Activated CD8-positive, alpha-beta T cell treated with anti-CD3 and anti-CD28 coated beads for 36 hours (primary cell): ENCODE data around the gene PHF5A. TPM values are rescaled to one million over a fixed set of nuclear protein-coding genes. Genes with fewer than 3 reads are reported as not detected.

ENCODE experiments used
- ATAC-seq: fragments of 200-7000 bp; cut with Tn5 transposase; one replicate; pipeline ENCODE4 v1.10.0; 2021; ENCODE audit warnings: mild to moderate bottlenecking, moderate library complexity
- CTCF ChIA-PET: fragments of 350-600 bp; sonication (Branson Sonifier 250); formaldehyde crosslinking; loops from one replicate; lab custom pipeline; 2021; ENCODE audit warnings: antibody characterized with exemption; lab: Charles Lee
- POLR2A ChIA-PET: fragments of 350-600 bp; sonication (Branson Sonifier 250); formaldehyde crosslinking; loops from one replicate; lab custom pipeline; 2021; ENCODE audit warnings: antibody characterized with exemption; lab: Charles Lee
- DNase-seq: peaks from one replicate; pipeline ENCODE4 v3.0.0-alpha.2; 2020
- H3K27ac Mint-ChIP-seq: one replicate; pipeline ENCODE4 v1.8.0; 2021; ENCODE audit warnings: mild to moderate bottlenecking, mixed read lengths
- H3K27me3 Mint-ChIP-seq: one replicate; pipeline ENCODE4 v1.8.0; 2021; ENCODE audit warnings: mixed read lengths
- H3K36me3 Mint-ChIP-seq: one replicate; pipeline ENCODE4 v1.8.0; 2021; ENCODE audit warnings: low read depth, mixed read lengths
- H3K4me1 Mint-ChIP-seq: one replicate; pipeline ENCODE4 v1.8.0; 2021; ENCODE audit warnings: low read depth, mixed read lengths
- H3K4me3 Mint-ChIP-seq: one replicate; pipeline ENCODE4 v1.8.0; 2021; ENCODE audit warnings: mild to moderate bottlenecking, moderate library complexity, mixed read lengths
- H3K9me3 Mint-ChIP-seq: one replicate; pipeline ENCODE4 v1.8.0; 2021; ENCODE audit warnings: mixed read lengths
- intact Hi-C: fragments of 100-400 bp; cut with micrococcal nuclease; formaldehyde crosslinking; loops from one replicate; pipeline ENCODE4 v1.10.0; 2022
- total RNA-seq, 2 experiments: library from RNA; stranded (reverse); gene quantifications; one replicate each; pipeline ENCODE4 v1.2.3, GENCODE V29; 2021
- TF ChIP-seq, protein P1 (sequence below): fragments of 200-600 bp; IDR thresholded peaks from one replicate; pipeline ENCODE4 v1.8.0; 2022; ENCODE audit warnings: antibody characterized with exemption, mild to moderate bottlenecking

The PHF5A gene
- total RNA-seq, 2 experiments from 2014 or later = 65.2 to 70.4 TPM

DNA sequence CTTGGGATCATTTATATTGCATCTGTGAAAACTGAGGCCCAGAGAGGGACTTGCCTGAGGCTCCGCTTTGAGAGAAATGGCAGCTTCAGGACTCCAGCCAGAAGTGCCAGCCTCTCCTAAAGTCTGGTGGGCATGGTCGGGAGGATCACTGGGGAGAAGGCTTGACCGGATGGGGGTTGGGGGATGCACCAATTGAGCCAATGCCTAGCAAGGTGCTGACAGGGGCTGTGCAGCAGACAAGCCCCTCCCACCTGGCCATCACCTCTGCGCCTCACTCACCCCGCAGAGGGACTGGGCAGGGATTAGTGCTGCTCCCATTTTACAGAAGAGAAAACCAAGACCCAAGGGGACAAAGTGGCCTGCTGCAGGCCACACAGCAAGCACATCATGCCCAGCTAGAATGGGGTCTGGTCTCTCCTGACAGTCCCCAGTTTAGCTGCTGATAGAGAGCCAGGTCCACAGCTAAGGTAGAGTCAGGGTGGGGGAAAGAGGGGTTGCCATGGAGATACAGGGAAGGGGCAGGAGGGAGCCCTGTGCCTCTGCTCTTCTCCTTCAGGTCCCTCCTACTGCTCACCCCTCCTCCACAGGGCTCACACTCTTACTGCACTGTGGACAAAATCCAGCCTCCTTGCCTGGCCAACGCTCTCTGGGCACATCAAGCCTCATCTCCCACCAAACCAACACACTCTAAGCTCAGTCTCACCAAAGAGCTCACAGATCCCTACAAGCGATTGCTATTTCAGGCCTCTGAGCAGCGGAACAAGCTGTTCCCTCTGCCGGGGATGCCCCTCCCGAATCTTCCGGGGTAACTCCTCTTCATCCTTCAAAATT lies 57.3 kb downstream of the PHF5A start:
- H3K27ac Mint-ChIP-seq = peak overlapping the region; percentile 84
- H3K36me3 Mint-ChIP-seq = peaks cover 16% of the 10 kb centered on the region
- H3K9me3 Mint-ChIP-seq = no peaks in the 10 kb centered on the region
- TF ChIP-seq, protein P1, sequence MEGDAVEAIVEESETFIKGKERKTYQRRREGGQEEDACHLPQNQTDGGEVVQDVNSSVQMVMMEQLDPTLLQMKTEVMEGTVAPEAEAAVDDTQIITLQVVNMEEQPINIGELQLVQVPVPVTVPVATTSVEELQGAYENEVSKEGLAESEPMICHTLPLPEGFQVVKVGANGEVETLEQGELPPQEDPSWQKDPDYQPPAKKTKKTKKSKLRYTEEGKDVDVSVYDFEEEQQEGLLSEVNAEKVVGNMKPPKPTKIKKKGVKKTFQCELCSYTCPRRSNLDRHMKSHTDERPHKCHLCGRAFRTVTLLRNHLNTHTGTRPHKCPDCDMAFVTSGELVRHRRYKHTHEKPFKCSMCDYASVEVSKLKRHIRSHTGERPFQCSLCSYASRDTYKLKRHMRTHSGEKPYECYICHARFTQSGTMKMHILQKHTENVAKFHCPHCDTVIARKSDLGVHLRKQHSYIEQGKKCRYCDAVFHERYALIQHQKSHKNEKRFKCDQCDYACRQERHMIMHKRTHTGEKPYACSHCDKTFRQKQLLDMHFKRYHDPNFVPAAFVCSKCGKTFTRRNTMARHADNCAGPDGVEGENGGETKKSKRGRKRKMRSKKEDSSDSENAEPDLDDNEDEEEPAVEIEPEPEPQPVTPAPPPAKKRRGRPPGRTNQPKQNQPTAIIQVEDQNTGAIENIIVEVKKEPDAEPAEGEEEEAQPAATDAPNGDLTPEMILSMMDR = no peak
- no peak for DNase-seq
- ChIA-PET CTCF (interaction anchor here (0.8 to 1.4 kb wide), 5 partner anchors 29 to 116 kb away, joined by 3 to 6 read pairs (median 3); partner anchors contain the start of gene TEF), POLR2A (interaction anchor here (1.0 to 1.7 kb wide), 3 partner anchors 11 to 117 kb away, joined by 3 to 4 read pairs (median 3); no protein-coding TSS in a partner anchor)
- no peaks in the 10 kb centered on the region for H3K27me3 Mint-ChIP-seq
- H3K4me3 Mint-ChIP-seq = peak overlapping the region; percentile 94
- H3K4me1 Mint-ChIP-seq = peaks cover 29% of the 10 kb centered on the region
- no peak for ATAC-seq
- intact Hi-C loops = no loop called here

DNA sequence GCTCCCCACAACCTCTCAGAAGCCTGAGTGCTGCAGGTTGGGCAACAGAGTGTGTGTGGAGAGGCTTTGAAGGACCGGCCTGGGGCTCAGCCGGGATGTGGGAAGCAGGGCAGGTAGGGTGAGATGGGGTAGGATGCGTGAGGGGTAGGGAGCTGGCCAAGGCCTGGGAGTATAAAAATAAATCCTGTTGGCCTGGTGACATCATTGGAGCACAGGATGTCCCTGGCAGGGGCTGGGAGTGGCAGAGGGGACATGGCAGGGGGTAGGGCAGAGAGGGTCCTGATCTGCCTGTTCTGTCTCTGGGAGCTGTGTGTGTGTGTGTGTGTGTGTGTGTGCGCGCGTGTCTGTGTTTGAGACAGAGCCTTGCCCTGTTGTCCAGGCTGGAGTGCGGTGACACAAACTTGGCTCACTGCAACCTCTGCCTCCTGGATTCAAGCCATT lies 58.2 kb downstream of the PHF5A start:
- intact Hi-C loops = no loop called here
- ChIA-PET POLR2A (interaction anchor here (0.6 kb wide), 1 partner anchor 53 kb away, joined by 5 read pairs; no protein-coding TSS in a partner anchor), CTCF (interaction anchor here (0.8 to 1.3 kb wide), 5 partner anchors 91 to 122 kb away, joined by 3 to 4 read pairs (median 3); no protein-coding TSS in a partner anchor)
- Mint-ChIP-seq H3K9me3 (no peaks in the 10 kb centered on the region), H3K27me3 (no peaks in the 10 kb centered on the region), H3K4me1 (peaks cover 31% of the 10 kb centered on the region), H3K36me3 (peaks cover 10% of the 10 kb centered on the region), H3K4me3 (no peak overlapping the region), H3K27ac (peak overlapping the region; percentile 56)
- TF ChIP-seq, protein P1 = no peak
- ATAC-seq (no peak), DNase-seq (no peak)

Other genes starting within 250 kb of the PHF5A start
- gene CHADL, start 227.8 kb downstream of the PHF5A start, total RNA-seq = under 1 TPM in 1 of 2 experiments, not detected in 1; 0.23 TPM
- gene RANGAP1, start 182.5 kb downstream of the PHF5A start, total RNA-seq = 100 to 1,000 TPM; 150 to 151 TPM
- gene ZC3H7B, start 167.2 kb downstream of the PHF5A start, total RNA-seq = 10 to 100 TPM; 46.1 to 47.9 TPM
- 1 to 10 TPM; 1.4 to 2.0 TPM for gene TEF, start 86.8 kb downstream of the PHF5A start, total RNA-seq
- 10 to 100 TPM; 27.0 to 28.5 TPM for gene TOB2, start 21.9 kb downstream of the PHF5A start, total RNA-seq
- 10 to 100 TPM; 96.5 to 97.7 TPM for gene ACO2, start 425 bp upstream of the PHF5A start, total RNA-seq
- 10 to 100 TPM; 26.8 to 29.0 TPM for gene POLR3H, start 75.8 kb upstream of the PHF5A start, total RNA-seq
- gene CSDC2, start 92.3 kb upstream of the PHF5A start, total RNA-seq = not detected
- gene PMM1, start 121.1 kb upstream of the PHF5A start, total RNA-seq = 10 to 100 TPM; 29.8 to 29.9 TPM
- gene DESI1, start 152.4 kb upstream of the PHF5A start, total RNA-seq = 10 to 100 TPM; 48.0 to 55.1 TPM
- 100 to 1,000 TPM; 424 to 425 TPM for gene XRCC6, start 152.6 kb upstream of the PHF5A start, total RNA-seq
- 100 to 1,000 TPM; 275 to 299 TPM for gene SNU13, start 220.2 kb upstream of the PHF5A start, total RNA-seq
- 10 to 100 TPM; 27.7 to 28.4 TPM for gene MEI1, start 230.8 kb upstream of the PHF5A start, total RNA-seq